Upper lobe of left lung (tissue), 6 donors: Measurements from ENCODE around the gene BMP5. TPM values are rescaled to one million over a fixed set of nuclear protein-coding genes. Genes with fewer than 3 reads are reported as not detected.

Source experiments
- ATAC-seq, 2 donors: fragments of 200-7000 bp; cut with Tn5 transposase; one replicate each; pipeline ENCODE4 v1.9.1; 2022; ENCODE audit warnings: mild to moderate bottlenecking in 2 of 2, moderate library complexity in 2 of 2; ENCODE audit not compliant: low FRiP score in 2 of 2
- DNase-seq, 2 donors: peaks; one replicate each; pipeline ENCODE4 v3.0.0-alpha.2; 2019 to 2020
- H3K27ac ChIP-seq, 4 donors: fragments of 200-600 bp; sonication (generic); one replicate each; pipeline ENCODE4 v1.5.1; 2016 to 2019
- H3K27me3 ChIP-seq, 4 donors: fragments of 200-600 bp; sonication (generic); one replicate each; pipeline ENCODE4 v1.5.1; 2017 to 2019
- H3K36me3 ChIP-seq, 4 donors: fragments of 200-600 bp; sonication (generic); one replicate each; pipeline ENCODE4 v1.5.1; 2016 to 2019
- H3K4me1 ChIP-seq, 4 donors: fragments of 200-600 bp; sonication (generic); one replicate each; pipeline ENCODE4 v1.5.1; 2018 to 2019
- H3K4me3 ChIP-seq, 4 donors: fragments of 200-600 bp; sonication (generic); one replicate each; pipeline ENCODE4 v1.5.1; 2017 to 2019; ENCODE audit warnings: mild to moderate bottlenecking in 2 of 4, moderate library complexity in 1 of 4
- H3K9me3 ChIP-seq, 4 donors: fragments of 200-600 bp; sonication (generic); one replicate each; pipeline ENCODE4 v1.5.1; 2018 to 2019
- EP300 ChIP-seq, 4 donors: sonication (generic); formaldehyde crosslinking; IDR thresholded peaks; one replicate each; pipeline ENCODE4 v1.5.1; 2017; ENCODE audit warnings: antibody characterized with exemption in 4 of 4, control low read depth in 2 of 4
- POLR2A ChIP-seq, 4 donors: fragments of 450-650 bp; IDR thresholded peaks; one replicate each; pipeline ENCODE4 v1.5.1; 2016 to 2017; ENCODE audit warnings: antibody characterized with exemption in 4 of 4, mild to moderate bottlenecking in 2 of 4
- POLR2AphosphoS5 ChIP-seq, 2 donors: sonication (generic); formaldehyde crosslinking; IDR thresholded peaks; one replicate each; pipeline ENCODE4 v1.5.1; 2017; ENCODE audit warnings: antibody characterized with exemption in 2 of 2
- WGBS, 2 donors: methylation state at CpG; one replicate each; pipeline ENCODE4 v1.1.5; 2017 to 2018; 5-methylcytosine and 5-hydroxymethylcytosine counted together
- total RNA-seq, 6 donors: library from RNA; depleted of rRNA in 4 of 6; stranded (reverse); fragments of >200 nt in 4 of 6; gene quantifications; one replicate each; pipeline versions ENCODE4 v1.1.0 to v1.2.1, GENCODE V29; 2016 to 2021
- TF ChIP-seq, protein P1 (sequence below), 6 experiments: fragments of 450-650 bp in 4 of 6; fragments of 200-600 bp in 2 of 6; sonication (generic) in 2 of 6; IDR thresholded peaks; one replicate each; pipeline ENCODE4 v1.5.1; 2016 to 2019; ENCODE audit warnings: antibody characterized with exemption in 6 of 6
- donor health status: DM: no; HTN: no; CAD: no; lungs with moderate emphysema.
- donor health status: DM: no; HTN: yes; CAD: no; lungs with severe emphysema.

The BMP5 gene
- total RNA-seq, 6 donors from 2014 or later = 3.2 to 16.8 (median 5.7) TPM

DNA sequence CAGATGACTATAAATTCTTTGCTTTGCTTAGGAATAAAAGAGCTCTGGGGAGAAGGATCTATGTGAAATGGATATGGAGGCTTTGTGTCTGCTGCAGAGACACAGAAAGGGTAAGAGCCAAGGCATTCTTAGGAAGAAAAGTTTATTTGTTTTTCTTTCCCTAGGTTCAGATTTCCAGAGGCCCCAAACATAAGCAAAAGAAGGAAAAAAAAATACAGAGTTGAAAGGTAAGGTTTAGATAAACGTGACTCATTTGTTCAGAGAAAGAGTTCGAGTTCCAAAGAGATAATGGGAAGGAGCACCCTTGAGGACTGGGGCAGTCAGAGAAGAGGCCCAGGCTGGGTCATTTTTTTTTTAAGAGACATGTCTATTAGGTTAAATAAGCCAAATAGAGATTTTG lies 27.4 kb upstream of the BMP5 start:
- Histone ChIP-seq H3K36me3 (no peaks in the 10 kb centered on the region), H3K27me3 (no peaks in the 10 kb centered on the region), H3K9me3 (no peaks in the 10 kb centered on the region), H3K4me3 (no peak overlapping the region), H3K27ac (no peak overlapping the region), H3K4me1 (no peaks in the 10 kb centered on the region)
- TF ChIP-seq POLR2A (IDR thresholded peaks at IDR 0.05) (no peak), EP300 (IDR thresholded peaks at IDR 0.05) (no peak), POLR2AphosphoS5 (IDR thresholded peaks at IDR 0.05) (no peak)
- TF ChIP-seq, protein P1, sequence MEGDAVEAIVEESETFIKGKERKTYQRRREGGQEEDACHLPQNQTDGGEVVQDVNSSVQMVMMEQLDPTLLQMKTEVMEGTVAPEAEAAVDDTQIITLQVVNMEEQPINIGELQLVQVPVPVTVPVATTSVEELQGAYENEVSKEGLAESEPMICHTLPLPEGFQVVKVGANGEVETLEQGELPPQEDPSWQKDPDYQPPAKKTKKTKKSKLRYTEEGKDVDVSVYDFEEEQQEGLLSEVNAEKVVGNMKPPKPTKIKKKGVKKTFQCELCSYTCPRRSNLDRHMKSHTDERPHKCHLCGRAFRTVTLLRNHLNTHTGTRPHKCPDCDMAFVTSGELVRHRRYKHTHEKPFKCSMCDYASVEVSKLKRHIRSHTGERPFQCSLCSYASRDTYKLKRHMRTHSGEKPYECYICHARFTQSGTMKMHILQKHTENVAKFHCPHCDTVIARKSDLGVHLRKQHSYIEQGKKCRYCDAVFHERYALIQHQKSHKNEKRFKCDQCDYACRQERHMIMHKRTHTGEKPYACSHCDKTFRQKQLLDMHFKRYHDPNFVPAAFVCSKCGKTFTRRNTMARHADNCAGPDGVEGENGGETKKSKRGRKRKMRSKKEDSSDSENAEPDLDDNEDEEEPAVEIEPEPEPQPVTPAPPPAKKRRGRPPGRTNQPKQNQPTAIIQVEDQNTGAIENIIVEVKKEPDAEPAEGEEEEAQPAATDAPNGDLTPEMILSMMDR (IDR thresholded peaks at IDR 0.05) = no peak
- no peak for DNase-seq
- 49 to 58% methylated on average over 2 of the region's 2 CpGs for whole genome bisulfite sequencing, 2 donors
- no peak for ATAC-seq

- no peak for ATAC-seq
- TF ChIP-seq EP300 (IDR thresholded peaks at IDR 0.05) = no peak
- no peak for TF ChIP-seq POLR2AphosphoS5 (IDR thresholded peaks at IDR 0.05)
- TF ChIP-seq, protein P1 (IDR thresholded peaks at IDR 0.05) = no peak
- TF ChIP-seq POLR2A (IDR thresholded peaks at IDR 0.05) = no peak
- Histone ChIP-seq H3K4me3 (no peak overlapping the region), H3K27ac (no peak overlapping the region), H3K36me3 (no peaks in the 10 kb centered on the region), H3K9me3 (no peaks in the 10 kb centered on the region), H3K4me1 (no peaks in the 10 kb centered on the region), H3K27me3 (no peaks in the 10 kb centered on the region)
- WGBS, 2 donors = 47 to 56% methylated on average over 2 of the region's 2 CpGs
- DNase-seq = no peak
Observed at GRCh38 chr6:55901765-55902270, 26.4 kb upstream of the BMP5 start.

DNA sequence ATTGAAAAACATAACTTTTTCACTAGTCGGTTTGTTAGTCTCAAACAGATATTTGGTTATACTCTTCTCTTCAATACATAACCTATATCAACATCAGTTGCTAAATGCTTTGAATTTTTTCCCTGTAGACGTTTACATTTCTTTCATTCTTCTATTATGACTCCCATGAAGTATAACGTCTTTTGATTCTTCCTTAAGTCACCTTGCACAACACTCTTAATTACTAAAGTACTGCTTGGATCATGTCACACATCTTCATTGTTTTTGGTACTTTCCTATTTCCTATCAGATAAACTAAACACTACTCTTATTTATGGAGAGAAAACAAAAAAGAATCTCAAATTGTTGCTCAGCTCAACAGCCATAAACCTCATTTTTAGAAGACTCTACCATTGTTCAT lies 23.0 kb upstream of the BMP5 start:
- DNase-seq (no peak), ATAC-seq (no peak)
- Histone ChIP-seq H3K36me3 (no peaks in the 10 kb centered on the region), H3K27ac (no peak overlapping the region), H3K9me3 (no peaks in the 10 kb centered on the region), H3K27me3 (no peaks in the 10 kb centered on the region), H3K4me3 (no peak overlapping the region), H3K4me1 (no peaks in the 10 kb centered on the region)
- 43 to 50% methylated on average over 3 of the region's 3 CpGs for WGBS, 2 donors
- no peak for TF ChIP-seq EP300 (IDR thresholded peaks at IDR 0.05)
- TF ChIP-seq, protein P1 (IDR thresholded peaks at IDR 0.05) = no peak
- TF ChIP-seq POLR2A (IDR thresholded peaks at IDR 0.05) = no peak
- TF ChIP-seq POLR2AphosphoS5 (IDR thresholded peaks at IDR 0.05) = no peak

- no peak for ATAC-seq
- TF ChIP-seq EP300 (IDR thresholded peaks at IDR 0.05) (no peak), POLR2A (IDR thresholded peaks at IDR 0.05) (no peak), POLR2AphosphoS5 (IDR thresholded peaks at IDR 0.05) (no peak)
- TF ChIP-seq, protein P1 (IDR thresholded peaks at IDR 0.05) = no peak
- WGBS, 2 donors = 59% methylated on average over 2 of the region's 2 CpGs
Observed at GRCh38 chr6:55897346-55897745, 22.0 kb upstream of the BMP5 start.

DNA sequence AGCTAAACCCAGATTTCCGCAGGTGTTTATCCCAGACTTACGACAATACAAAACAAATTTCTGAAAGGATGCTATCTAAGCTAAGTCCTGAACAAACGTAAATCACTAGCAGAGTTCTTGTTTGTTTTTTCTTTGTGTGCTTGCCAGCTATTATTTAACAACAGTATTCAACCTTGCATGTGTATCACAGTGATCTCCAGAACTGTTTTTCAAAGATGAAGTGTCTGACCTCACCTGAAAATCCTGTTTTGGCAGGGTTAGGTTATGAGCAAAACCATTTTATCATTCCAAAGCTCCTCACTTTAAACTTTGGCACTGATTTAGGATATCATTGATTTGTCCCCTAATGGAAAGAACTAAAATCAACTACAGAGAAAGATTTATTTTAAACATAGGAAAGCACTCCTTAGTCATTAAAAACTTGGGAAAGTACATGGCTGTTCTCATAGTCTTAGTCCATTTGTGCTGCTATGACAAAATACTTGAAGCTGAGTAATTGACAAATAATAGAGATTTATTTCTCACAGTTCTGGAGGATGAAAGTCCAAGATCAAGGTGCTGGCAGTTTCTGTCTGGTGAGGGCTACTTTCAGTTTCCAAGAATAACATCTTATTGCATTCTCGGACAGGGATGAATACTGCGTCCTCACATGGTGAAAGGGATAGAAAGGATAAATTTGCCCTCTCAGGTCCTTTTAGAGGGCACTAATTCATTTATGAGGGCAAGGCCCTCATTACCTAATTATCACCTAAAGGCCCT lies 20.8 kb upstream of the BMP5 start:
- Histone ChIP-seq H3K27ac (no peak overlapping the region), H3K9me3 (no peaks in the 10 kb centered on the region), H3K4me3 (no peak overlapping the region), H3K36me3 (no peaks in the 10 kb centered on the region), H3K4me1 (no peaks in the 10 kb centered on the region), H3K27me3 (no peaks in the 10 kb centered on the region)
- WGBS, 2 donors = 70 to 72% methylated on average over 5 of the region's 5 CpGs
- TF ChIP-seq, protein P1 (IDR thresholded peaks at IDR 0.05) = no peak
- TF ChIP-seq POLR2A (IDR thresholded peaks at IDR 0.05) = no peak
- TF ChIP-seq POLR2AphosphoS5 (IDR thresholded peaks at IDR 0.05) = no peak
- no peak for DNase-seq
- ATAC-seq = no peak

More at GRCh38 chr6:55897346-55897745, 22.0 kb upstream of the BMP5 start:
- H3K4me3 ChIP-seq = no peak overlapping the region
- DNase-seq = no peak
- no peaks in the 10 kb centered on the region for H3K9me3 ChIP-seq
- no peaks in the 10 kb centered on the region for H3K4me1 ChIP-seq
- no peak overlapping the region for H3K27ac ChIP-seq
- H3K36me3 ChIP-seq = no peaks in the 10 kb centered on the region
- no peaks in the 10 kb centered on the region for H3K27me3 ChIP-seq
